T-cell (primary cell): Measurements from ENCODE around the gene RIC8A. TPM values are rescaled to one million over a fixed set of nuclear protein-coding genes. Genes with fewer than 3 reads are reported as not detected.

ENCODE experiments used
- ATAC-seq, 4 experiments: fragments of 200-7000 bp in 3 of 4; fragments of 150-1000 bp in 1 of 4; cut with Tn5 transposase; replicated peaks in 1 of 4; 1 replicate in 3 of 4; 2 replicates in 1 of 4; pipeline ENCODE4 v1.10.0; 2021; ENCODE audit warnings: moderate library complexity in 3 of 4, mild to moderate bottlenecking in 2 of 4, moderate number of reproducible peaks in 1 of 4
- CTCF ChIA-PET, 2 donors: fragments of 300-600 bp; sonication (Branson Sonifier 250); formaldehyde crosslinking; loops; one replicate each; lab custom pipeline; 2022; ENCODE audit warnings: antibody characterized with exemption in 2 of 2; lab: Charles Lee
- POLR2A ChIA-PET, 2 donors: fragments of 300-600 bp; sonication (Branson Sonifier 250); formaldehyde crosslinking; loops; one replicate each; lab custom pipeline; 2022; ENCODE audit warnings: antibody characterized with exemption in 2 of 2; lab: Charles Lee
- DNase-seq, 35 experiments: peaks; one replicate each; pipeline versions ENCODE4 v3.0.0 to v3.0.0-alpha.2; 2013 to 2023
- H3K27ac ChIP-seq: one replicate; pipeline ENCODE4 v1.5.1; 2013; ENCODE audit warnings: low read length
- H3K27me3 ChIP-seq, 2 experiments: replicated peaks in 1 of 2; 1 replicate in 1 of 2; 2 replicates in 1 of 2; pipeline versions ENCODE4 v1.6.1 to v1.7.0; 2013; ENCODE audit warnings: low read length in 1 of 2, mixed read lengths in 1 of 2; ENCODE audit not compliant: control insufficient read depth in 2 of 2, insufficient read depth in 2 of 2; ENCODE audit errors: extremely low read depth in 1 of 2
- H3K36me3 ChIP-seq, 2 donors: 1 replicate in 1 of 2; 2 replicates in 1 of 2; pipeline versions ENCODE4 v1.6.1 to v1.7.0; 2013; ENCODE audit warnings: low read length in 1 of 2; ENCODE audit not compliant: control insufficient read depth in 2 of 2, insufficient read depth in 1 of 2; ENCODE audit errors: extremely low read depth in 1 of 2
- H3K4me1 ChIP-seq, 2 experiments: 1 replicate in 1 of 2; 2 replicates in 1 of 2; pipeline versions ENCODE4 v1.6.1 to v1.7.0; 2013; ENCODE audit warnings: low read length in 2 of 2, mixed read lengths in 1 of 2; ENCODE audit not compliant: insufficient read depth in 2 of 2, control insufficient read depth in 1 of 2; ENCODE audit errors: extremely low read depth in 1 of 2
- H3K4me3 ChIP-seq, 2 donors: 1 replicate in 1 of 2; 2 replicates in 1 of 2; pipeline versions ENCODE4 v1.5.1 to v1.7.0; 2013; ENCODE audit warnings: mild to moderate bottlenecking in 2 of 2, low read length in 1 of 2, moderate library complexity in 1 of 2; ENCODE audit not compliant: control insufficient read depth in 1 of 2; ENCODE audit errors: extremely low read depth in 1 of 2
- H3K9me3 ChIP-seq: 2 replicates; pipeline ENCODE4 v1.7.0; 2013
- H3K27ac Mint-ChIP-seq, 2 donors: one replicate each; pipeline ENCODE4 v1.8.0; 2020 to 2021; ENCODE audit warnings: mild to moderate bottlenecking in 2 of 2, mixed read lengths in 2 of 2
- H3K27me3 Mint-ChIP-seq, 2 donors: one replicate each; pipeline ENCODE4 v1.8.0; 2021 to 2022; ENCODE audit warnings: mixed read lengths in 2 of 2
- H3K36me3 Mint-ChIP-seq: one replicate; pipeline ENCODE4 v1.8.0; 2021; ENCODE audit warnings: mixed read lengths
- H3K4me1 Mint-ChIP-seq, 3 donors: one replicate each; pipeline ENCODE4 v1.8.0; 2020 to 2022; ENCODE audit warnings: mixed read lengths in 3 of 3, mild to moderate bottlenecking in 1 of 3
- H3K4me3 Mint-ChIP-seq, 3 donors: one replicate each; pipeline ENCODE4 v1.8.0; 2020 to 2022; ENCODE audit warnings: mild to moderate bottlenecking in 3 of 3, mixed read lengths in 3 of 3, moderate library complexity in 3 of 3
- H3K9me3 Mint-ChIP-seq, 3 donors: one replicate each; pipeline ENCODE4 v1.8.0; 2020 to 2022; ENCODE audit warnings: mixed read lengths in 3 of 3
- WGBS: methylation state at CpG from one replicate; pipeline ENCODE4 v1.1.5; 2013; ENCODE audit warnings: missing lambda C conversion rate; ENCODE audit not compliant: insufficient coverage; 5-methylcytosine and 5-hydroxymethylcytosine counted together
- total RNA-seq, 35 experiments: library from RNA in 6 of 35; stranded (reverse) in 6 of 35; fragments of 120-200 nt in 1 of 35; gene quantifications; one replicate each; pipeline versions ENCODE4 v1.2.1 to v1.2.4 and lab custom pipeline; 2013 to 2026

RIC8A gene
- total RNA-seq, 5 donors from 2014 or later (not counting 1 experiment from before 2014, with no cell fraction given): 87.4 to 151 (median 117) TPM

DNA sequence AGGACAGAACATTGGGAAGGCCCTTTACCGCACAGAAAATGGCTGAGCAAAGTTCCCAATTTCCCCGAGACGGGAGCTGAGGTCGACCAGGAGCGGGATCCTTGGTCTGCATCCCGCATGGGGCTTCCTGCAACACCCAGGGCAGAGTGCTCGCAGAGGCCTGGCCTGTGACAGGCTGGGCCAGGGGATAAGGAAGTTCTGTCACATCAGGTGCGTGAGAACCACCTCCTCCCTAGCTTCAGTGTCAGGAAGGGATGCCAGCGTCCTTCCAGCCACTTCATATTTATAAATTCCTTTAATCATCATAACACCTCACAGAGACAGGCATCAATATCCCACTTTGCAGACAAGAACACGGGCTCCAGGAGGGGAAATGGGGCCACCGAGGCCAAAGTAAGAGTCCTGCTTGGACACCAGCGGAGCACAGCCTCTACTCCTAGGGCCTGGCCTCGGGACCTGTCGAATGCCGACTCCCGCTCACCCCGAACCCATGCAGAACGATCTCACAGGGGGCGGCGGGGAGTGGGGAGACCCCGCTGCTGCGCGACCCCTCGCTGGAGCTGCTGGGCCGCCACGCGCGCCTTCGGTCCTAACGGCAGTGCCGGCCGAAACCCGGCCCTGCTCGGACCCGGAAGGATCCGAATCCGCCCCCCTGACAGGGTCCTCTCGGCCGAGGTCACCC lies 841 bp upstream of the RIC8A start:
- Histone ChIP-seq H3K27ac (peak overlapping the region; percentile 68), H3K36me3 (peaks cover 5 to 48% of the 10 kb centered on the region in 2 donors), H3K4me1 (peaks cover 21 to 82% of the 10 kb centered on the region in 2 experiments), H3K27me3 (no peaks in the 10 kb centered on the region), H3K9me3 (no peaks in the 10 kb centered on the region), H3K4me3 (peak overlapping the region; percentile 86 to 89)
- Mint-ChIP-seq H3K4me3 (peak overlapping the region; percentile 85 to 99 (median 96)), H3K4me1 (peaks cover 55 to 74% (median 68%) of the 10 kb centered on the region in 3 donors), H3K36me3 (peaks cover 26% of the 10 kb centered on the region), H3K9me3 (no peaks in the 10 kb centered on the region), H3K27me3 (no peaks in the 10 kb centered on the region), H3K27ac (peak overlapping the region; percentile 98 to 99)
- 3% methylated on average over 37 of the region's 39 CpGs for WGBS
- POLR2A ChIA-PET: interaction anchor here (0.6 to 1.5 kb wide), 6 partner anchors 29 to 1643 kb away, joined by 3 to 4 read pairs (median 4); partner anchors contain the start of gene RNH1 (in 1 of the 2)
- CTCF ChIA-PET: interaction anchor here in 1 of 2 donors (0.8 to 1.3 kb wide), 6 partner anchors 30 to 242 kb away, joined by 3 to 5 read pairs (median 4); partner anchors contain the start of gene PSMD13
- ATAC-seq: peak in 1 of 4 experiments; percentile 1
- DNase-seq: peak in 10 of 35 experiments; percentile 9 to 45 (median 23)

DNA sequence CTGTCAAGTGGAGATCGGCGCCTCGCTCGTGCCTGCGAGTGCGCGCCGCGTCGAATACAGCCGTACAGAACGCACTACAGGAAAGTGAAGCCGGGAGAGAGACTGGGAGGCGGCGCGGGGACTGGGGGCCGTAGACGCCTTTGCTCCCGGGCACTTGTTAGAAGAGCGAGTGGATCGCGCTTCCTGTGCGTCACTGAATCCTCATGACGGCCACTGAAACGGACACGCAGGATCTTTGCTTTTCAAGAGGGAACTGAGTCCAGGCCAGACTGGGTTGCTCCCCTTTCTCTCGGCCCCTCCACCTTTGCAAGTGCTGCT lies 314 bp downstream of the RIC8A start:
- peak overlapping the region; percentile 85 to 99 (median 96) for H3K4me3 Mint-ChIP-seq
- ATAC-seq (peak; percentile 17 to 28 (median 18)), DNase-seq (no peak)
- under 1% methylated on average over 27 of the region's 27 CpGs for WGBS
- Histone ChIP-seq H3K9me3 (no peaks in the 10 kb centered on the region), H3K4me3 (peak overlapping the region; percentile 97 to 99), H3K27me3 (no peaks in the 10 kb centered on the region), H3K4me1 (peaks cover 15 to 70% of the 10 kb centered on the region in 2 experiments), H3K27ac (peak overlapping the region; percentile 99), H3K36me3 (peaks cover 14 to 60% of the 10 kb centered on the region in 2 donors)
- CTCF ChIA-PET: interaction anchor here in 1 of 2 donors (0.6 to 1.3 kb wide), 4 partner anchors 30 to 241 kb away, joined by 3 to 5 read pairs (median 4); no protein-coding TSS in a partner anchor
- H3K9me3 Mint-ChIP-seq: no peaks in the 10 kb centered on the region
- peaks cover 25% of the 10 kb centered on the region for H3K36me3 Mint-ChIP-seq
- peak overlapping the region; percentile 98 to 99 for H3K27ac Mint-ChIP-seq
- POLR2A ChIA-PET: interaction anchor here (1.0 to 1.5 kb wide), 3 partner anchors 27 to 328 kb away, joined by 3 to 4 read pairs (median 4); no protein-coding TSS in a partner anchor
- H3K4me1 Mint-ChIP-seq: peaks cover 44 to 65% (median 58%) of the 10 kb centered on the region in 3 donors
- H3K27me3 Mint-ChIP-seq: no peaks in the 10 kb centered on the region

DNA sequence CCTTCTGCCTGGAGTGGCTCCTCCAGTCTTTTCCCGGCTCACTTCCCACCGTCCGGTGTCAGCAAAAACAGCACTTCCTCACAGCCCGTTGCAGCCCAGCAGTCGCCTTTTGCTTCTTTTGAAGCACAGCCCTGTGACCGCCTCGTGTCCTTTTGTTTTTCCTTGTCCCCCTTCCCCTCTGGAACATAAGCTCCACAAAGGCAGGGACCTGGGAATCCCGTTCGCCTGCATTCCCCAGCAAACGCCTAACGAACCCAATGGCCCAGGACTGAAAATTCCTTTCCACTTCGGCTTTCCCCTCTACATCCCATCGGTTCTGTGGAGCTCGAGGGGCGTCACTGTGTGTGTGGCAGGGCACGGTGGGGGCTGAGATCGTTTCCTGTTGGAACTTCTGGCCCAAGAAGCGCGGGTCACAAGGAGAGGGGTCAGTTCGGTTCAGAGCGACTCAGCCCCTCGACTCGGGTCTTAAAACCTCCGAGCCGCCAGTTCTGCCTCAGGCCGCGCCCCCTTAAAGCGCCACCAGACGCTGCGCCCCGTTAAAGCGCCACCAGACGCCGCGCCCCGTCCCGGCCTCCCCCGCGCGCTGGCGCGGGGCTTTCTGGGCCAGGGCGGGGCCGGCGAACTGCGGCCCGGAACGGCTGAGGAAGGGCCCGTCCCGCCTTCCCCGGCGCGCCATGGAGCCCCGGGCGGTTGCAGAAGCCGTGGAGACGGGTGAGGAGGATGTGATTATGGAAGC lies 841 bp downstream of the RIC8A start:
- H3K4me1 Mint-ChIP-seq: peaks cover 38 to 60% (median 53%) of the 10 kb centered on the region in 3 donors
- 0% methylated on average over 36 of the region's 57 CpGs for WGBS

DNA sequence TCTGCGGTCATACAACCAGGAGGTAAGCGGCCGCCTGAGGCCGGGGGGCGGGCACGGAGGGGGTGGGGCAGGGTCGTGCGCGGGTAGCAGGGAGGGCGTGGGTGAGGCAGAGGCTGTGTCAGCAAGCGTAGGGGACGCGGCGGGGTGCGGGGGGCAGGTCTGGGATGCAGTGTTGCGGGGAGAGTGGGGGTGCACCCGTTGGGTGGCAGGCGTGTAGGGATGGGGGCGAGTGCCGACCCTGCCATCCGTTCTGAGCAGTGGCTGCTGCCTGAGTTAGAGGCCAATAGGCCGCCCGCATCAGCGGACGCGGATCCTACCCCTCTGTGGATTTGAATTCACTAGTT lies 1.4 kb downstream of the RIC8A start:
- peak; percentile 1 to 9 (median 3) for ATAC-seq
- Mint-ChIP-seq H3K27me3 (no peaks in the 10 kb centered on the region), H3K9me3 (no peaks in the 10 kb centered on the region), H3K4me1 (peaks cover 33 to 54% (median 48%) of the 10 kb centered on the region in 3 donors), H3K4me3 (peak overlapping the region; percentile 85 to 99 (median 96)), H3K36me3 (peaks cover 21% of the 10 kb centered on the region), H3K27ac (peak overlapping the region; percentile 86 to 98)
- ChIA-PET CTCF (no interaction called here), POLR2A (interaction anchor here (0.5 to 0.7 kb wide), 3 partner anchors 28 to 236 kb away, joined by 3 to 13 read pairs (median 3); partner anchors contain the start of gene PSMD13 (in 1 of the 2))
- no peaks in the 10 kb centered on the region for H3K9me3 ChIP-seq
- 0% methylated on average over 5 of the region's 26 CpGs for WGBS
- DNase-seq: no peak
- H3K36me3 ChIP-seq: peaks cover 19 to 65% of the 10 kb centered on the region in 2 donors
- H3K4me1 ChIP-seq: peaks cover 15 to 64% of the 10 kb centered on the region in 2 experiments
- no peaks in the 10 kb centered on the region for H3K27me3 ChIP-seq
- H3K27ac ChIP-seq: peak overlapping the region; percentile 99
- peak overlapping the region; percentile 97 to 99 for H3K4me3 ChIP-seq

More for the DNA sequence above, 841 bp downstream of the RIC8A start:
- peak; percentile 67 to 89 (median 80) for DNase-seq
- Histone ChIP-seq H3K9me3 (no peaks in the 10 kb centered on the region), H3K27ac (peak overlapping the region; percentile 99), H3K4me1 (peaks cover 15 to 69% of the 10 kb centered on the region in 2 experiments), H3K27me3 (no peaks in the 10 kb centered on the region), H3K4me3 (peak overlapping the region; percentile 97 to 99), H3K36me3 (peaks cover 15 to 65% of the 10 kb centered on the region in 2 donors)
- ATAC-seq: peak; percentile 65 to 72 (median 67)
- Mint-ChIP-seq H3K36me3 (peaks cover 25% of the 10 kb centered on the region), H3K27me3 (no peaks in the 10 kb centered on the region), H3K27ac (peak overlapping the region; percentile 98 to 99), H3K9me3 (no peaks in the 10 kb centered on the region), H3K4me3 (peak overlapping the region; percentile 85 to 99 (median 96))
- CTCF ChIA-PET: interaction anchor here in 1 of 2 donors (0.6 to 1.3 kb wide), 2 partner anchors 30 to 154 kb away, joined by 3 read pairs; no protein-coding TSS in a partner anchor
- POLR2A ChIA-PET: interaction anchor here (0.5 to 1.5 kb wide), 3 partner anchors 28 to 199 kb away, joined by 3 to 13 read pairs (median 4); partner anchors contain the start of gene PSMD13 (in 1 of the 2)

DNA sequence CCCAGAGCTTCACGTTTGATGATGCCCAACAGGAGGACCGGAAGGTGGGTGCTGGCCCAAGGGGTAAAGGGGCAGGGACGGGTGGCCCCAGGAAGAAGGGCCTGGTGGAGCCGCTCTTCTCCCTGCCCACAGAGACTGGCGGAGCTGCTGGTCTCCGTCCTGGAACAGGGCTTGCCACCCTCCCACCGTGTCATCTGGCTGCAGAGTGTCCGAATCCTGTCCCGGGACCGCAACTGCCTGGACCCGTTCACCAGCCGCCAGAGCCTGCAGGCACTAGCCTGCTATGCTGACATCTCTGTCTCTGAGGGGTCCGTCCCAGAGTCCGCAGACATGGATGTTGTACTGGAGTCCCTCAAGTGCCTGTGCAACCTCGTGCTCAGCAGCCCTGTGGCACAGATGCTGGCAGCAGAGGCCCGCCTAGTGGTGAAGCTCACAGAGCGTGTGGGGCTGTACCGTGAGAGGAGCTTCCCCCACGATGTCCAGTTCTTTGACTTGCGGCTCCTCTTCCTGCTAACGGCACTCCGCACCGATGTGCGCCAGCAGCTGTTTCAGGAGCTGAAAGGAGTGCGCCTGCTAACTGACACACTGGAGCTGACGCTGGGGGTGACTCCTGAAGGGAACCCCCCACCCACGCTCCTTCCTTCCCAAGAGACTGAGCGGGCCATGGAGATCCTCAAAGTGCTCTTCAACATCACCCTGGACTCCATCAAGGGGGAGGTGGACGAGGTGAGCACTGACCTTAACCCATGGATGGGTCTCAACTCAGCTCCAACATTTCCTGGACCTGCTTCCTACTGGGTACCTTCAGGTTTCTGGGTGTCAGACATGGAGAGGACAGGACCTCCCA lies 2.0 kb downstream of the RIC8A start:
- peaks cover 31 to 48% (median 42%) of the 10 kb centered on the region in 3 donors for H3K4me1 Mint-ChIP-seq
- CTCF ChIA-PET: no interaction called here
- WGBS: 68% methylated on average over 27 of the region's 29 CpGs

More for the DNA sequence above, 2.0 kb downstream of the RIC8A start:
- ATAC-seq (no peak), DNase-seq (no peak)
- peak overlapping the region; percentile 99 for H3K27ac ChIP-seq
- Mint-ChIP-seq H3K4me3 (peak overlapping the region; percentile 85 to 99 (median 96)), H3K27me3 (no peaks in the 10 kb centered on the region), H3K27ac (peak overlapping the region; percentile 86 to 98), H3K36me3 (peaks cover 22% of the 10 kb centered on the region), H3K9me3 (no peaks in the 10 kb centered on the region)
- peaks cover 15 to 58% of the 10 kb centered on the region in 2 experiments for H3K4me1 ChIP-seq
- peaks cover 19 to 65% of the 10 kb centered on the region in 2 donors for H3K36me3 ChIP-seq
- H3K27me3 ChIP-seq: no peaks in the 10 kb centered on the region
- POLR2A ChIA-PET: interaction anchor here (0.5 to 0.7 kb wide), 2 partner anchors 107 to 235 kb away, joined by 3 read pairs; no protein-coding TSS in a partner anchor
- H3K4me3 ChIP-seq: peak overlapping the region; percentile 70 to 97
- H3K9me3 ChIP-seq: no peaks in the 10 kb centered on the region
